T-helper 1 cell treated with Interleukin-12 subunit alpha and Interleukin-12 subunit beta and Interleukin-4 antibody, amounts not matched to agents 30 ng/mL and 1 ng/mL, for 36 hours (primary cell): Measurements from ENCODE around the gene SUPT3H. TPM values are rescaled to one million over a fixed set of nuclear protein-coding genes. Genes with fewer than 3 reads are reported as not detected.

Experiments
- intact Hi-C: fragments of 100-400 bp; cut with micrococcal nuclease; formaldehyde crosslinking; loops from one replicate; pipeline ENCODE4 v1.15.1; 2024
- total RNA-seq: library from RNA; stranded (reverse); gene quantifications from 2 replicates; pipeline ENCODE4 v1.2.3, GENCODE V29; 2022

Gene SUPT3H
- total RNA-seq, 1 donor from 2014 or later: 8.1 TPM

DNA sequence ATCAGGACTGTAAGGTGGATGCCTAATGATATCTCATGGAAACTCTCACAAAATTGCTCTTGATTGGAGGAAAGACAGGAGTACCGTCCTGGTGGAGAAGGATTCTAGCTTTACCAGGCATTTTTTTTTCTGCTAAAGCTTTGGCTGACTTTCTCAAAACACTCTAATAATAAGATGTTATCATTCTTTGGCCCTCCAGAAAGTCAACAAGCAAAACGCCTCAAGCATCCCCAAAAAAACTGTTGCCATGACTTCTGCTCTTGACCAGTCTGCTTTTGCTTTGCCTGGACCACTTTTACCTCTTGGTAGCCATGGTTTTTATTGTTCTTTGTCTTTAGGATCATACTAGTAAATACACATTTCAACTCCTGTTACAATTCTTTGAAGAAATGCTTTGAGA lies 105.1 kb downstream of the SUPT3H start:
- intact Hi-C loops: no loop called here

GRCh38 chr6:45265246-45265645 lies 112.5 kb downstream of the SUPT3H start:
- intact Hi-C loops: no loop called here

DNA sequence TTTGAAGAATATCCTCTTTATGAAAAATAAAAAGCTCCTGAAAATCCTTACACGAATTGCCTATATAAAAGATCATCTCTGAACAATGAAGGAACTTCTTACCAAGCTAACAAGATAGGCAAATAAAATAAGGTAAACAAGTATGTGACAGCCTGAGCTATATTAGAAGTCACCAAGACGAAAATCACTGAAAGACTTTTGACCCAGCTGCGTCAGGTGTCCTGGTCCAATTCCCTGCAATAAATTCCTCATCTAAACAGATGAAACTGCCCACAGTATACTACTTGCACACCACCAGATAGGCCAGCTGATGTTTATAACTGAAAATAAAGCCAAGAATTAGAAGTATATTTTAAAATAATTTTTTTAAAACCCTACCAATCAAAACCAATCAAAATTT lies 117.0 kb downstream of the SUPT3H start:
- intact Hi-C loops: no loop called here

DNA sequence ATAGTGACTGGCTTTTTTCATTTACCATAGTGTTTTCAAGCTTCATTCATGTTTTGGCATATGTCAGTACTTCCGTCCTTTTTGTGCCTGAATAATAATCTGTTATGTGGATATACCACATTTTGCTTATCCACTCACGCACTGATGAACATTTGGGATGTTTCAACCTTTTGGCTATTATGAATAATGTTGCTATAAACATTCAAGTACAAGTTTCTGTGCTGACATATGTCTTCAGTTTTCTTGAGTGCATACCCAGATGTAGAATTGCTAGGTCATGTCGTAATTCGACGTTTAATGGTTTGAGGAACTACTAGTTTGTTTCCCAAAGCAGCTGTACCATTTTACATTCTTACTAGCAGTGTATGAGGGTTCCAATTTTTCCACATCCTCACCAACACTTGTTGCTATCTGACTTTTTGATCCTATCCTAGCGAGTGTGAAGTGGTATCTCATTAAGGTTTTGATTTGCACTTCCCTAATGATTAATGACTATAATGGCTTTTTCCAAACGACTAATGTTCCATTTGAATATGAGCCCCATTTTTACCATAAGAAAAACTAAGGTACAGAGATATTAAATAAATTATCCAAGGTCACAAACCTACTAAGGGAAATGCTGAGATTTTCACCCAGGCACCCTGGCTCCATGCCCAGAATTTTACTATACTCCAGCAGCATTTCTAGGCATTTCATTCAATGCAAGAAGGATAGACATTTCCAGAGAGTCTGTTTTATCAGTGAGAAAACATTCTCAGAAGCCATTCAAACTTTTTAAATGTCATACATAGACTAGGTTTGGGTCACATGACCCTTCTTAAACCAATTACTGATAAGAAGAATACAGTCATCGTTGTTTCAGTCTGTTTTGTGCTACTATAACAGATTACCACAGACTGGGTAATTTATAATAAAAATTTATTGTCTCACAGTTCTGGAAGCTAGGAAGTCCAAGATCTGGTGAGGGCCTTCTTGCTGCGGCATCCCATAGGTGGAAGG lies 120.7 kb downstream of the SUPT3H start:
- intact Hi-C loops: no loop called here

GRCh38 chr6:45255434-45255833 lies 122.3 kb downstream of the SUPT3H start:
- intact Hi-C loops: no loop called here

DNA sequence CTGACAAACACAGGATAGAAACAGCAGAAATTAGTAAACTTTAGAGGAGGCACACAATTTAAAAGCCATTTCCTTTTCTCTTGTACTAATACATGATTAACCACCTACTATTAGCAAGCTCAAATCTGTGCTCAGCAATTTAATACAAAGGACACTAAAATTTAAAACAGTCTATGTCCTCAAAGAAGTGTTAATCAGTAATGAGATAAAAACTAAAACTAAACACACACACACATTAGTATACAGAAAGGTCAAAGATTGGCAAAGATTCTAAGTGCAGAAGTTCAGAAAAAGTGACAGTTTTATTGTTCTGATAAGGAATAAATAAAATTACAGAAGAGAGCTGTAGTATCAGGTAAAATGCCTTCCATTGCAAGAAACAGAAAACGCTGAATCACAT lies 123.5 kb downstream of the SUPT3H start:
- intact Hi-C loops: no loop called here

GRCh38 chr6:45253453-45253852 lies 124.3 kb downstream of the SUPT3H start:
- intact Hi-C loops: no loop called here

GRCh38 chr6:45231660-45232059 lies 146.1 kb downstream of the SUPT3H start:
- intact Hi-C loops: no loop called here

DNA sequence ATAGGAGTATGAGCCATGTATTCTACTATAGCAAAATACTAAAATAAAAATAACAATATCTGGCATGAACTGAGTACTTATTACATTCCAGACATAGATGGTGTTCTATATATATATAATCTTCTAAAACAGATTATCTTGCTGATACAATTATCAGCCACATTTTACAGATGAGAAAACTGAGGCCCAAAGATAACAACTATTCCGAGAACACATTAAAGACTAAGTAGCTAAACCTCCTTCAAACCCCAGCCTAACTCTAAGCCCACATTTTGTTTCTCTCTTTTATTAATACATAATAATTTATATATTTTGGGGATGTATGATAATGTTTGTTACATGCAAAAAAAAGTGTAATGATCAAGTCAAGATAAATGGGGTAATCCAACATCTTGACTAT lies 148.3 kb downstream of the SUPT3H start:
- intact Hi-C loops: no loop called here

- intact Hi-C loops: no loop called here
These were observed 151.7 kb downstream of the SUPT3H start for GRCh38 chr6:45226081-45226480.

- intact Hi-C loops: no loop called here
These were observed 155.4 kb downstream of the SUPT3H start for GRCh38 chr6:45222380-45222779.

GRCh38 chr6:45215759-45216158 lies 162.0 kb downstream of the SUPT3H start:
- intact Hi-C loops: no loop called here

DNA sequence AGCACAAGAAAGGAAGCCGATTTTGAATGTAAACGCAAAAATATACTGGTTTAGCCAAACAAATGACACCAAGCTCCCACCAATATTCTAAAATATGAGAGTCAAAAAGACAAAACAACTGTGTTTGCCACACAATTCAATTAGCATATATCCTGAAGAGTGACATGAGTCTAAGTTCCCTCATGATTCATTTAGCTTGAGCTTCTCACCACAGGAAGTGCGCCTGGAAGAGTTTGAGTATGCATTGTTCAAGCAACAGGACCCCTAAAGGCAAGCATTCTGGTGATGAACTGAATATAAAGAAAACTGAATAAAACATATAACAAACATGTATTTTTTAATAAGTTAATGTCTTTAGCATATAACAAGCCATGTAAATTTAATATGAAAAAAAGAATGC lies 164.8 kb downstream of the SUPT3H start:
- intact Hi-C loops: no loop called here

GRCh38 chr6:45209762-45210161 lies 168.0 kb downstream of the SUPT3H start:
- intact Hi-C loops: no loop called here

DNA sequence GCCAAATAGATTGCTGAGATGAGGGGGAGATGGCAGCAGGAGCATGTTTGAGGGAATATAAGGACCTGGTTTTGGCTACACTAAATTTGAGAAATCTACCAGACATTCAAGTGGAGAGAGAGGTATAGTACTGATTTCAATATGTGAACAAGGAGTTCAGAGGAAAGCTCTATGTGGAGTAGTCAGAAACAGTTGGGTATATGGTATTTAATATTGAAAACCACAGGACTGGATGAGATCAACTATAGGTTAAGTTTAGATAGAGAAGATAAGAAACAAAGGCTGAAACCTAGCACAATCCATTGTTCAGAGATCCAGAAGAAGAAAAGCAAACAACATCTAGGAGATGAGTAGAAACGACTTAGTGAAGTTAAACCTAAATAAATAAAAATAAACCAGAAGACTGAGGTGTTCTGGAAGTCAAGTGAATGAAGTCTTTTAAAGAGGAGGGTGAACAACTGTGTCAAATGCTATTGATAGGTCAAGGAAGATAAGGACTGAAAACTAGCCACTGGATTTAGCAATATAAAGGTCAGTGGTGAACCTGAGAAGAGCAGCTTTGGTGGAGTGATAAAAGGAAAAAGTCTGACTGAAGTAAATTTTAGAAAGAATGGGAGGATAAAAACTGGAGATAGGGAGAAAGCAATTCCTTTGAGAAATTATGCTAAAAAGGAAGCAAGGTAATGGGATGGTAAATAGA lies 170.8 kb downstream of the SUPT3H start:
- intact Hi-C loops: no loop called here

DNA sequence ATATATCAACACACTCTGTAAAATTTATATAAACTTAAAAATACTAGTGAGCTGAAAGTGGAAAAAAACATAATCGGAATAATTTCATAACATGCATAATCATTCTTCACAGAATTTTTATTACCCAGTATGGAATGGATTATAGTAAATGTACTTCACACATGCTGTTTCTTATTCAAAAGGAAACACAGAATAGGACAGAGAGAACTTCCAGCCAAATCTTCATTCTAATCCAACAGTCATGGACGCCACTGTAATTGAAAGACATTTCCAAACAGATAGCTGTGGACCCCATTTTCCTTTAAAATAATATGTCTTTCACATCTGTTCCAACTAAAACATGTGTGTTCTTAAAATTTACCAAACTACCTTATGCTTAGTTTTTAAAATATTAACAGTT lies 176.2 kb downstream of the SUPT3H start:
- intact Hi-C loops: no loop called here

DNA sequence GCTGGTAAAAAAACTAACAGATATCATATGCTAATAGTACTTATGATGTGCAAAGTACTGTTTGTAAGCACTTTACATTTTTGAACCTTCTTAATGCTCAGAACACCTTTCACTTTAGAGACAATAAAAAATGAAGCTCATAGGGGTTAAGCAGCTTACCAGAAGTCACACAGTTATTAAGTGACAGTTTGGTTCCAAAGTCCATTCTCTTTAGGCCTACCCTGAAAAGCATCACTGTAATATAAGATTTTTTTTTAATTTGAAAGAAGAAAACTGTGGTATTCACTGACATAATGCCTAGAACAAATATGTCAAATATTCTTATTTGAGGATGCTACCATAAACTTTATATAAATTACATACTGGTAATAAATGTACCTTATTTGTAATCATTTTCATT lies 177.2 kb downstream of the SUPT3H start:
- intact Hi-C loops: no loop called here

DNA sequence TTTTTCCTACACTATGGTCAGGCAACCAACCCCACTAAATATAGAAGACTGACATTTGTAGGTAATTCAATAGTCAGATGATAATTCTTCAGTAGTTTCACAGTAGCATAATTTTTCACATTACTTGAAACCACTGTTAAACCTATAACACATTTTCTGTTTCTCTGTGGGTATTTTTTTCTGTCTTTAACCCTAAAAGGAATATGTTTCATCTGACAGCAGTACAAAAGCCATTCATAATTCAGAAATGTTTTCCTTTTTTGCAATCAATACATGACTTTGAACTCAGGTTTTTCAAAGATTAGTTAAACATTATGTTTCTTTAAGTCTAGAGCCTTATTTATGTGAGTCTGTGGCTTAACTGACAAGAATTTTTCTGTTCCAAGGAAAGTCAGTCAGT lies 178.2 kb downstream of the SUPT3H start:
- intact Hi-C loops: no loop called here

- intact Hi-C loops: no loop called here
These were observed 181.6 kb downstream of the SUPT3H start for GRCh38 chr6:45196121-45196520.

DNA sequence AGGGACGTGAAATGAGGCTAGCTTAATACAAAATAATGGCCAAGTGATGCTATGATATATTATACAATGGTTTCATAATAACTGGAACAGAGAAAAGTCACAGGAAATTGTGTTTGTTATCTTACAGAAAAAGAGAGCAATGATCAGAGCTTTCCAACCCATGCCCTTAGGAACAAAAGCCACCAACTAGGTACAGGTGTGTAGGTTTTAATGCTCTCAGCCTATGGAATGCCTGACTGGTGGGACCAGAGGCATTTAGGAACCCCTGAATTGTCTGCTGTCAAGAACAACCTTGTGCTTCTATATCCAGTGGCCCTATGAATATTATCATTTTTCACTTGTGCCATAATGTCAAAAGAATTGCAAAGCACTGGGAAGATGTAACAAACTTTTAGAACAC lies 182.6 kb downstream of the SUPT3H start:
- intact Hi-C loops: no loop called here

DNA sequence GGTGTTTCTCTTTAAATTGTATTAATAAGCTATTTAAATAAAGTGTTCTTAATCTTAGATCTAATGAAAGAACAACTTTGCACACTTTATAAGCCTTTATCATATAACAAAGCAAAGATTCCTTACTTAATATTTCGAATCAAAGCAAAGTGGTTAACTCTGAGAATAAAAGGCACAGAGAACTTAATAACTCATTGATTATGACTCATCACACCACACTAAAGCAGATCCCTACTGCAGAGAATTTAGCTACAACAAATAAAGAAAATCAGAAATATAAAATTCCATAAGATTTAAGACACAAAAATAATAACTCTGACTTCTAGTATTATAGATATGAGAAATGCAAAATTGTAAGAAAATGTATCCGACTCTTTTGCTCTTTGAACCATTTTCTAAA lies 185.2 kb downstream of the SUPT3H start:
- intact Hi-C loops: no loop called here

- intact Hi-C loops: no loop called here
These were observed 186.3 kb downstream of the SUPT3H start for GRCh38 chr6:45191414-45191813.

GRCh38 chr6:45187836-45188235 lies 189.9 kb downstream of the SUPT3H start:
- intact Hi-C loops: no loop called here
